A673 (cell line): Measurements from ENCODE around the gene GXYLT2. TPM values are rescaled to one million over a fixed set of nuclear protein-coding genes. Genes with fewer than 3 reads are reported as not detected.

Source experiments
- BruUV-seq: library from RNA; stranded (reverse); fragments of 400-500 nt; replicated peaks from 2 replicates; lab custom pipeline; 2021; lab: Mats Ljungman, UMichigan
- CTCF ChIA-PET: fragments of 300-600 bp; sonication (Branson Sonifier 250); formaldehyde crosslinking; loops from one replicate; lab custom pipeline; 2022; ENCODE audit warnings: antibody characterized with exemption; lab: Charles Lee
- POLR2A ChIA-PET: fragments of 300-600 bp; sonication (Branson Sonifier 250); formaldehyde crosslinking; loops from one replicate; lab custom pipeline; 2022; ENCODE audit warnings: antibody characterized with exemption; ENCODE audit not compliant: low non-redundant PET; lab: Charles Lee
- DNase-seq: peaks from one replicate; pipeline ENCODE4 v3.0.0-alpha.2; 2015; ENCODE audit warnings: low spot score
- H3K27ac ChIP-seq: fragments of 200-600 bp; sonication (generic); 2 replicates; pipeline ENCODE4 v1.5.1; 2016; ENCODE audit warnings: mixed run types, low read depth, mild to moderate bottlenecking, mixed read lengths, antibody characterized with exemption, low read length; ENCODE audit not compliant: poor library complexity, severe bottlenecking
- H3K27me3 ChIP-seq: fragments of 200-600 bp; sonication (generic); replicated peaks from 2 replicates; pipeline ENCODE4 v1.6.1; 2017; ENCODE audit warnings: mixed run types, low read depth, mild to moderate bottlenecking, mixed read lengths, antibody characterized with exemption, low read length; ENCODE audit not compliant: insufficient read depth, poor library complexity
- H3K36me3 ChIP-seq: fragments of 200-600 bp; sonication (generic); 2 replicates; pipeline ENCODE4 v1.6.1; 2016; ENCODE audit warnings: mixed run types, mild to moderate bottlenecking, mixed read lengths, antibody characterized with exemption, low read length; ENCODE audit not compliant: insufficient read depth, poor library complexity, severe bottlenecking
- H3K4me1 ChIP-seq: fragments of 200-600 bp; sonication (generic); 2 replicates; pipeline ENCODE4 v1.6.1; 2017; ENCODE audit warnings: mixed run types, mild to moderate bottlenecking, mixed read lengths, antibody characterized with exemption, low read length; ENCODE audit not compliant: insufficient read depth, poor library complexity, severe bottlenecking
- H3K4me3 ChIP-seq: fragments of 200-600 bp; sonication (generic); 2 replicates; pipeline ENCODE4 v1.5.1; 2016; ENCODE audit warnings: low read depth, mixed run types, mild to moderate bottlenecking, mixed read lengths, low read length; ENCODE audit not compliant: poor library complexity, severe bottlenecking
- H3K9me3 ChIP-seq: fragments of 200-600 bp; sonication (generic); 2 replicates; pipeline ENCODE4 v1.6.1; 2016; ENCODE audit warnings: mixed run types, low read depth, mild to moderate bottlenecking, mixed read lengths, antibody characterized with exemption, low read length; ENCODE audit not compliant: poor library complexity, severe bottlenecking
- EZH2 ChIP-seq: fragments of 200-600 bp; sonication (generic); IDR thresholded peaks from 2 replicates; pipeline ENCODE4 v1.6.1; 2017; ENCODE audit warnings: borderline replicate concordance, low read depth, mild to moderate bottlenecking, mixed read lengths, antibody characterized with exemption, low read length; ENCODE audit not compliant: poor library complexity, severe bottlenecking
- intact Hi-C: fragments of 100-400 bp; cut with micrococcal nuclease; formaldehyde crosslinking; loops from one replicate; pipeline ENCODE4 v1.10.0; 2022; ENCODE audit not compliant: unreplicated experiment
- total RNA-seq: library from RNA; stranded (reverse); gene quantifications from 2 replicates; pipeline ENCODE4 v1.2.3, GENCODE V29; 2021
- TF ChIP-seq, protein P1 (sequence below): fragments of 300-800, 200-600 bp; sonication (generic); conservative IDR thresholded peaks from 2 replicates; pipeline ENCODE4 v1.5.1; 2017; ENCODE audit warnings: low read depth, mild to moderate bottlenecking, antibody characterized with exemption, low read length, moderate library complexity, mixed read lengths

GXYLT2 gene
- total RNA-seq, 1 experiment from 2014 or later = 10.7 TPM

- Histone ChIP-seq H3K36me3 (no peaks in the 10 kb centered on the region), H3K4me1 (no peaks in the 10 kb centered on the region), H3K27ac (no peak overlapping the region), H3K9me3 (no peaks in the 10 kb centered on the region), H3K4me3 (no peak overlapping the region), H3K27me3 (no peaks in the 10 kb centered on the region)
- CTCF ChIA-PET = no interaction called here
- TF ChIP-seq EZH2 = no peak
- TF ChIP-seq, protein P1, sequence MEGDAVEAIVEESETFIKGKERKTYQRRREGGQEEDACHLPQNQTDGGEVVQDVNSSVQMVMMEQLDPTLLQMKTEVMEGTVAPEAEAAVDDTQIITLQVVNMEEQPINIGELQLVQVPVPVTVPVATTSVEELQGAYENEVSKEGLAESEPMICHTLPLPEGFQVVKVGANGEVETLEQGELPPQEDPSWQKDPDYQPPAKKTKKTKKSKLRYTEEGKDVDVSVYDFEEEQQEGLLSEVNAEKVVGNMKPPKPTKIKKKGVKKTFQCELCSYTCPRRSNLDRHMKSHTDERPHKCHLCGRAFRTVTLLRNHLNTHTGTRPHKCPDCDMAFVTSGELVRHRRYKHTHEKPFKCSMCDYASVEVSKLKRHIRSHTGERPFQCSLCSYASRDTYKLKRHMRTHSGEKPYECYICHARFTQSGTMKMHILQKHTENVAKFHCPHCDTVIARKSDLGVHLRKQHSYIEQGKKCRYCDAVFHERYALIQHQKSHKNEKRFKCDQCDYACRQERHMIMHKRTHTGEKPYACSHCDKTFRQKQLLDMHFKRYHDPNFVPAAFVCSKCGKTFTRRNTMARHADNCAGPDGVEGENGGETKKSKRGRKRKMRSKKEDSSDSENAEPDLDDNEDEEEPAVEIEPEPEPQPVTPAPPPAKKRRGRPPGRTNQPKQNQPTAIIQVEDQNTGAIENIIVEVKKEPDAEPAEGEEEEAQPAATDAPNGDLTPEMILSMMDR = no peak
- intact Hi-C loops = no loop called here
- no TSS peak for BruUV-seq
- DNase-seq = no peak
- POLR2A ChIA-PET = no interaction called here
These were observed 74.5 kb downstream of the GXYLT2 start for GRCh38 chr3:72962317-72962716.

DNA sequence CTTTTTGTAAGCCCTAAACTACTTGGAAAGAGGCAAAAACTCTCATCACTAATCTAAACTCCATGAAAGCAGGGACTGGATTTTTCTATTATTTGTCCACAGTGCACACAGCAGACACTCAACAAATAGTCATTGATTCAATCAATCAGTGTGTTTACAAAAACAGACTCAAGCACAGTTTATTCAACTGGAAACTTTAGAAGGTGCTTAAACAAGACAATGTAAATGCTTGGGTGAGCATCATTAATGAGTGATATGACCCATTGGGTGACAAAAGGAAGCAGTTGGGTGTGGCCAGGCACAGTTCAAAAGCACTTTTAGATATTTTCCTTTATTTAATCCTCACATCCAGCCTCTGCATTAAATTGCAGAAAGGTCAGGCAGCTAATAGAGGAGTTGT lies 76.8 kb downstream of the GXYLT2 start:
- no peaks in the 10 kb centered on the region for H3K36me3 ChIP-seq
- H3K4me1 ChIP-seq = no peaks in the 10 kb centered on the region
- no TSS peak for BruUV-seq
- no peak overlapping the region for H3K4me3 ChIP-seq
- TF ChIP-seq EZH2 = no peak
- TF ChIP-seq, protein P1 = no peak
- POLR2A ChIA-PET = no interaction called here
- no peak for DNase-seq
- intact Hi-C loops = no loop called here
- H3K9me3 ChIP-seq = no peaks in the 10 kb centered on the region
- no peak overlapping the region for H3K27ac ChIP-seq
- no peaks in the 10 kb centered on the region for H3K27me3 ChIP-seq
- CTCF ChIA-PET = no interaction called here

- intact Hi-C loops = no loop called here
- Histone ChIP-seq H3K27me3 (no peaks in the 10 kb centered on the region), H3K4me3 (no peak overlapping the region), H3K36me3 (no peaks in the 10 kb centered on the region), H3K27ac (no peak overlapping the region), H3K9me3 (no peaks in the 10 kb centered on the region), H3K4me1 (no peaks in the 10 kb centered on the region)
- no TSS peak for BruUV-seq
- no peak for DNase-seq
- POLR2A ChIA-PET = no interaction called here
- CTCF ChIA-PET = no interaction called here
- TF ChIP-seq, protein P1 = no peak
- TF ChIP-seq EZH2 = no peak
These were observed 80.4 kb downstream of the GXYLT2 start for GRCh38 chr3:72968266-72968664.
